Trophoblast cell (in vitro differentiated cells and primary cell): Measurements from ENCODE around the gene JAM3.
A peak's percentile ranks its signal among the peaks of the same experiment; 100 is the strongest.

Experiments
- DNase-seq, 2 donors: peaks; one replicate each; pipeline ENCODE4 v3.0.0-alpha.2; 2016
- H2AFZ ChIP-seq: 2 replicates; pipeline ENCODE4 v1.6.1; 2013; ENCODE audit warnings: low read length, moderate library complexity, mild to moderate bottlenecking; ENCODE audit not compliant: insufficient read depth, poor library complexity
- H2AK5ac ChIP-seq: 2 replicates; pipeline ENCODE4 v1.6.1; 2013; ENCODE audit warnings: mild to moderate bottlenecking, low read length
- H2BK120ac ChIP-seq: 2 replicates; pipeline ENCODE4 v1.6.1; 2013; ENCODE audit warnings: low read length, mild to moderate bottlenecking, moderate library complexity; ENCODE audit not compliant: insufficient read depth, poor library complexity
- H2BK12ac ChIP-seq: 2 replicates; pipeline ENCODE4 v1.6.1; 2013; ENCODE audit warnings: mild to moderate bottlenecking, low read length, moderate library complexity
- H2BK5ac ChIP-seq: 2 replicates; pipeline ENCODE4 v1.6.1; 2013; ENCODE audit warnings: low read length, low read depth, moderate library complexity, mild to moderate bottlenecking; ENCODE audit not compliant: poor library complexity
- H3K14ac ChIP-seq: 2 replicates; pipeline ENCODE4 v1.6.1; 2013; ENCODE audit warnings: mild to moderate bottlenecking, low read length
- H3K18ac ChIP-seq: 2 replicates; pipeline ENCODE4 v1.6.1; 2013; ENCODE audit warnings: mild to moderate bottlenecking, low read length
- H3K23ac ChIP-seq: 2 replicates; pipeline ENCODE4 v1.6.1; 2013; ENCODE audit warnings: low read length
- H3K27ac ChIP-seq: 2 replicates; pipeline ENCODE4 v1.5.1; 2013; ENCODE audit warnings: low read depth, mild to moderate bottlenecking, inconsistent platforms, low read length, moderate library complexity
- H3K27me3 ChIP-seq: 2 replicates; pipeline ENCODE4 v1.6.1; 2013; ENCODE audit warnings: inconsistent platforms, mild to moderate bottlenecking, low read length, moderate library complexity; ENCODE audit not compliant: insufficient read depth
- H3K36me3 ChIP-seq, 2 experiments: 1 replicate in 1 of 2; 2 replicates in 1 of 2; pipeline ENCODE4 v1.6.1; 2013; ENCODE audit warnings: low read length in 2 of 2, mild to moderate bottlenecking in 2 of 2, moderate library complexity in 1 of 2; ENCODE audit not compliant: insufficient read depth in 2 of 2, control insufficient read depth in 1 of 2
- H3K4ac ChIP-seq: 2 replicates; pipeline ENCODE4 v1.6.1; 2013; ENCODE audit warnings: low read depth, mild to moderate bottlenecking, low read length, moderate library complexity
- H3K4me1 ChIP-seq, 2 experiments: 1 replicate in 1 of 2; 2 replicates in 1 of 2; pipeline ENCODE4 v1.6.1; 2013; ENCODE audit warnings: low read length in 2 of 2, mild to moderate bottlenecking in 2 of 2, moderate library complexity in 1 of 2; ENCODE audit not compliant: insufficient read depth in 2 of 2, control insufficient read depth in 1 of 2
- H3K4me2 ChIP-seq: 2 replicates; pipeline ENCODE4 v1.6.1; 2013; ENCODE audit warnings: inconsistent platforms, mild to moderate bottlenecking, low read length, moderate library complexity
- H3K4me3 ChIP-seq: 2 replicates; pipeline ENCODE4 v1.5.1; 2013; ENCODE audit warnings: mild to moderate bottlenecking, low read depth, low read length, inconsistent platforms
- H3K79me1 ChIP-seq: one replicate; pipeline ENCODE4 v1.6.1; 2013; ENCODE audit warnings: low read length
- H3K79me2 ChIP-seq: 2 replicates; pipeline ENCODE4 v1.6.1; 2013; ENCODE audit warnings: low read length, mild to moderate bottlenecking; ENCODE audit not compliant: control insufficient read depth, insufficient read depth, poor library complexity
- H3K9ac ChIP-seq: 2 replicates; pipeline ENCODE4 v1.6.1; 2013; ENCODE audit warnings: mild to moderate bottlenecking, low read length
- H3K9me3 ChIP-seq: 2 replicates; pipeline ENCODE4 v1.6.1; 2013; ENCODE audit warnings: low read depth, mild to moderate bottlenecking, control low read depth, inconsistent platforms, low read length; ENCODE audit not compliant: insufficient read depth
- H4K12ac ChIP-seq: 2 replicates; pipeline ENCODE4 v1.6.1; 2013; ENCODE audit warnings: low read depth, mild to moderate bottlenecking, low read length, moderate library complexity
- H4K8ac ChIP-seq: 2 replicates; pipeline ENCODE4 v1.6.1; 2013; ENCODE audit warnings: low read depth, mild to moderate bottlenecking, low read length, moderate library complexity
- H4K91ac ChIP-seq: one replicate; pipeline ENCODE4 v1.6.1; 2013; ENCODE audit warnings: low read depth, mild to moderate bottlenecking, low read length, moderate library complexity
- WGBS: extraction: QIAGEN DNeasy Blood & Tissue Kit; methylation state at CpG from one replicate; pipeline ENCODE4 v1.1.7; 2013; ENCODE audit warnings: missing lambda C conversion rate; ENCODE audit not compliant: insufficient read length, insufficient coverage; ENCODE audit errors: extremely low coverage; 5-methylcytosine and 5-hydroxymethylcytosine counted together

Gene JAM3

DNA sequence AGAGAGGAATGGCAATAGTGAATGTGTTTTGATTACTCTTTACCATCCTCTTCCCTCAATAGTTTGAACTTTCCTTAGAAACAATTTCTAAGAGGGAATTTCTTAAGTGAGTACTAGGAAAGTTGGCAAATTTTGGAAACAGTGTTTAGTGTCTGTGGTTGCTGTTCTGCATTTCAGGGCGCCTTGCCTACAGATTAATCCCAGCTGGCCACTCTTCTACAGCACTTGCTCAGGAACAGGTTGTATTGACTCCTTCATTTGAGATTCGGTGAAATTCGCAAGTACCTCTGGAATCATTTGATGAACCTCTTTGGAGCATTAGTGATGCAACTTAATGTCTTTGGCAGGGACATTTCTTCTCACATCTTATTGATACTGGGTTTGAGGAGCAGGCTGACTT is 28.3 kb downstream of the JAM3 start:
- no peak overlapping the region for H3K4me2 ChIP-seq
- DNase-seq, result no peak
- H2AFZ ChIP-seq, result no peak overlapping the region
- H2BK5ac ChIP-seq, result no peak overlapping the region
- no peak overlapping the region for H3K9ac ChIP-seq
- no peak overlapping the region for H3K23ac ChIP-seq
- H3K4ac ChIP-seq, result no peak overlapping the region
- H3K79me2 ChIP-seq, result no peaks in the 10 kb centered on the region
- no CpG with 5 or more reads among the region's 3 CpGs for WGBS
- H3K36me3 ChIP-seq, result no peaks in the 10 kb centered on the region
- no peak overlapping the region for H3K4me3 ChIP-seq
- no peak overlapping the region for H3K18ac ChIP-seq
- no peak overlapping the region for H3K27ac ChIP-seq
- H3K4me1 ChIP-seq, result no peaks in the 10 kb centered on the region
- H3K9me3 ChIP-seq, result no peaks in the 10 kb centered on the region
- H3K14ac ChIP-seq, result no peak overlapping the region
- no peak overlapping the region for H2AK5ac ChIP-seq
- H3K27me3 ChIP-seq, result no peaks in the 10 kb centered on the region
- no peak overlapping the region for H2BK12ac ChIP-seq
- no peak overlapping the region for H4K91ac ChIP-seq
- H4K12ac ChIP-seq, result no peak overlapping the region
- H2BK120ac ChIP-seq, result no peak overlapping the region
- H3K79me1 ChIP-seq, result no peaks in the 10 kb centered on the region
- no peak overlapping the region for H4K8ac ChIP-seq

DNA sequence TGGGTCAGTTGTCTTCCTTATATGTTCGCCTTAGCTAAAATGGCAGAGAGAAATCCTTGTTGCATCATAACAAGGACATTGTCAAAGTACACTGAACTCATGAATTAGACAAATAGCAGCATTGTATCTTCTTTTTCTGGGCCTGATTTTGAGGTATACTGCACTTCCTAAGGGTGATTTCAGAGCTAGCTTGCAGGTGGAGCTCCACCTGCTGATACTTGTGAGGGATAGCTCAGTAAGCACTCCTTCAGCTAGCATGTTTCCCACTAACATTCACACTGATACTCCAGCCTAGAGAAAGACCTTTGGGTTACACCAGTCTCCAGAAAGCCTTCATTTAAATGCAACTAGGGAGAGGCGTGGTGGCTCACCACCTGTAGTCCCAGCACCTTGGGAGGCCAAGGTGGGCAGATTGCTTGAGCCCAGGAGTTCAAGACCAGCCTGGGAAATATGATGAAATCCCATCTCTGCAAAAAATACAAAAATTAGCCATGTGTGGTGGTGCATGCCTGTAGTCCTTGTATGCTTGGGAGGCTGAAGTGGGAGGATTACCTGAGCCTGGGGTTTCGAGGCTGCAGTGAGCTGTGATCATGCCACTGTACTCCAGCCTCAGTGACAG is 29.8 kb downstream of the JAM3 start:
- Histone ChIP-seq H3K4me1 (no peaks in the 10 kb centered on the region), H3K27me3 (no peaks in the 10 kb centered on the region), H3K4ac (no peak overlapping the region), H3K79me1 (no peaks in the 10 kb centered on the region), H3K9ac (no peak overlapping the region), H3K36me3 (no peaks in the 10 kb centered on the region), H3K23ac (no peak overlapping the region), H3K79me2 (no peaks in the 10 kb centered on the region), H3K9me3 (no peaks in the 10 kb centered on the region), H3K18ac (no peak overlapping the region), H2BK5ac (no peak overlapping the region), H2BK120ac (no peak overlapping the region), H4K91ac (no peak overlapping the region), H3K27ac (no peak overlapping the region), H4K8ac (no peak overlapping the region), H3K4me3 (no peak overlapping the region), H4K12ac (no peak overlapping the region), H2AK5ac (no peak overlapping the region), H3K14ac (no peak overlapping the region), H2AFZ (no peak overlapping the region), H3K4me2 (no peak overlapping the region), H2BK12ac (no peak overlapping the region)
- WGBS, result no CpG with 5 or more reads among the region's 3 CpGs
- DNase-seq, result peak in 1 of 2 donors; percentile 46

DNA sequence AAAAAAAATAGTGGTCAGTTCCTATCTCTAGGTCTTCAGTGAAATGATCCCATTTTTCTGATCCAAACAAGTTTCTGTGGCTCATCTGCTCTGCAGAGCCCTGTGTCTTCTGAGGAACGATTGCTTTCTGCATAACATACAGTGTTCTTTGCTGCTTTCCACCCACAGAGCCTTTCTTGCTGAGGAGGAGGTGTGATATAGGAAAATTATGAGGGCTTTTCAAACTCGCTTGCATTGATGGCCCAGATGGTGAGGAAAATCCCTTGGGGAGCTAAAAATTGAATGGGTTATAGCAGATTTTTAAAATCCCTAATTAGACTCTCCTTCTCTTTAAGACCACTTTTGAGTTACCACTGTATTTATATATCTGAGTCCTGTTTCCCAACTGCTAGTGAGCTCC is 31.3 kb downstream of the JAM3 start:
- H2BK120ac ChIP-seq, result no peak overlapping the region
- no peak overlapping the region for H2AFZ ChIP-seq
- H3K79me2 ChIP-seq, result no peaks in the 10 kb centered on the region
- no peaks in the 10 kb centered on the region for H3K27me3 ChIP-seq
- H3K14ac ChIP-seq, result no peak overlapping the region
- H3K36me3 ChIP-seq, result no peaks in the 10 kb centered on the region
- H3K4me1 ChIP-seq, result no peaks in the 10 kb centered on the region
- no peak overlapping the region for H4K12ac ChIP-seq
- H3K4me2 ChIP-seq, result no peak overlapping the region
- no peak overlapping the region for H3K4me3 ChIP-seq
- H3K9ac ChIP-seq, result no peak overlapping the region
- H2AK5ac ChIP-seq, result no peak overlapping the region
- H3K79me1 ChIP-seq, result no peaks in the 10 kb centered on the region
- H3K18ac ChIP-seq, result no peak overlapping the region
- DNase-seq, result no peak
- H4K8ac ChIP-seq, result no peak overlapping the region
- no peak overlapping the region for H3K23ac ChIP-seq
- no peak overlapping the region for H2BK5ac ChIP-seq
- WGBS, result no CpG with 5 or more reads among the region's 2 CpGs
- H4K91ac ChIP-seq, result no peak overlapping the region
- H3K9me3 ChIP-seq, result no peaks in the 10 kb centered on the region
- H2BK12ac ChIP-seq, result no peak overlapping the region
- no peak overlapping the region for H3K27ac ChIP-seq
- no peak overlapping the region for H3K4ac ChIP-seq

DNA sequence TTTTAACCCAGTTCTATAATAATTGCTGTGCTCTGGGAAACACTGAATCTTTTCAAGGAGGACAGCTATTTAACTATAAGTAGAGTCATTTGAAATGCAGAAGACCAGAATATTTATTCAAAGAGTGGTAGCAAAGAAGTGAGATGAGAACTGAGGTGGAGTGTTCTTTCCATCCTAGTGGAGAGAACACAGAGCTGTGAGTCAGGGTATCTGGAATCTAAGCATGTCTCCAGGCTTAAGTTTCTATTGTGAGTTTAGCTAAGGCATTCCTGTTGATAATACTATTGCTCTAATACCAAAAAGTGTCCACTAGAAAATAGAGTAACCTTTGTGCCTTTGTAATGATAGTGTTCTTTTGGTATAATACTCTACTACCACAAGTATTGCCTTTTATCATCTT is 32.4 kb downstream of the JAM3 start:
- Histone ChIP-seq H2AFZ (no peak overlapping the region), H4K12ac (no peak overlapping the region), H4K91ac (no peak overlapping the region), H3K4me3 (no peak overlapping the region), H2AK5ac (no peak overlapping the region), H3K36me3 (no peaks in the 10 kb centered on the region), H3K14ac (no peak overlapping the region), H3K9me3 (no peaks in the 10 kb centered on the region), H3K79me2 (no peaks in the 10 kb centered on the region), H3K4me2 (no peak overlapping the region), H3K18ac (no peak overlapping the region), H2BK120ac (no peak overlapping the region), H2BK12ac (no peak overlapping the region), H2BK5ac (no peak overlapping the region), H3K9ac (no peak overlapping the region), H3K27ac (no peak overlapping the region), H4K8ac (no peak overlapping the region), H3K23ac (no peak overlapping the region), H3K79me1 (no peaks in the 10 kb centered on the region), H3K4me1 (no peaks in the 10 kb centered on the region), H3K4ac (no peak overlapping the region), H3K27me3 (no peaks in the 10 kb centered on the region)
- no peak for DNase-seq
